ENCODE results near the gene UBE2M.

Gene UBE2M

DNA sequence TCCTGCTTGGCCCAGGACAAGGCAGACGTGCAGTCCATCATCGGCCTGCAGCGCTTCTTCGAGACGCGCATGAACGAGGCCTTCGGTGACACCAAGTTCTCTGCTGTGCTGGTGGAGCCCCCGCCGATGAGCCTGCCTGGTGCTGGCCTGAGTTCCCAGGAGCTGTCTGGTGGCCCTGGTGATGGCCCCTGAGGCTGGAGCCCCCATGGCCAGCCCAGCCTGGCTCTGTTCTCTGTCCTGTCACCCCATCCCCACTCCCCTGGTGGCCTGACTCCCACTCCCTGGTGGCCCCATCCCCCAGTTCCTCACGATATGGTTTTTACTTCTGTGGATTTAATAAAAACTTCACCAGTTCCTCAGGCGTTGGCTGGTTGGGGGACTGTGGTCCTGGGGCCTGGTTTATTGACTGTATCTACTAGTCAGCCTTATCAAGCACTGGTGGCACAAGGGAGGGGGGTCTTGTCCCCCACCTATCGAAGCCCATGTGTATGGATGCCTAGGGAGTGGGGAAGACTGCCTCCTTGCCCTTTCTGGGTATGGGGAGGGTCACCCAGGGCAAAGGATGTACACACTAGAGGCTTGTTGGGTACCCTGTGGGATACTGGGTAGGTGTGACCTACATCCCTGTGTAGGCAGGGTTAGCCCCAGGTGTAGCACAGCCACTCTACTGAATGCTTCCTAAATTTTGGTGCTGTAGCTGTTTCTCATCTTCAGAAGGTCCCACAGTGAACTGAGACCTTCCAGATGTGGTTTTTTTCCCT, 7.9 kb downstream of the UBE2M start:
- ChIA-PET CTCF (interaction anchor here (1.4 to 1.7 kb wide), 2 partner anchors 29 to 31 kb away, joined by 3 to 7 read pairs; partner anchors contain the start of gene ZBTB45), POLR2A (no interaction called here)
- TF ChIP-seq CTCF (IDR thresholded peaks at IDR 0.05; ENCODE audit: control extremely low read depth, extremely low read depth, low read depth, missing control alignments) = no peak
- DNase-seq (ENCODE audit: extremely low spot score) = no peak

GRCh38 chr19:58549664-58550361, 8.6 kb downstream of the UBE2M start:
- POLR2A ChIA-PET = no interaction called here
- no peak for TF ChIP-seq CTCF (IDR thresholded peaks at IDR 0.05; ENCODE audit: control extremely low read depth, extremely low read depth, low read depth, missing control alignments)
- CTCF ChIA-PET = interaction anchor here (1.4 to 1.7 kb wide), 2 partner anchors 29 to 30 kb away, joined by 3 to 7 read pairs; partner anchors contain the start of gene ZBTB45
- no peak for DNase-seq (ENCODE audit: extremely low spot score)

GRCh38 chr19:58548859-58549663, 9.3 kb downstream of the UBE2M start:
- DNase-seq (ENCODE audit: extremely low spot score) = no peak
- CTCF ChIA-PET = interaction anchor here (1.7 kb wide), 1 partner anchor 29 kb away, joined by 7 read pairs; the partner anchor contains the start of gene ZBTB45
- no peak for TF ChIP-seq CTCF (IDR thresholded peaks at IDR 0.05; ENCODE audit: control extremely low read depth, extremely low read depth, low read depth, missing control alignments)
- POLR2A ChIA-PET = no interaction called here

DNA sequence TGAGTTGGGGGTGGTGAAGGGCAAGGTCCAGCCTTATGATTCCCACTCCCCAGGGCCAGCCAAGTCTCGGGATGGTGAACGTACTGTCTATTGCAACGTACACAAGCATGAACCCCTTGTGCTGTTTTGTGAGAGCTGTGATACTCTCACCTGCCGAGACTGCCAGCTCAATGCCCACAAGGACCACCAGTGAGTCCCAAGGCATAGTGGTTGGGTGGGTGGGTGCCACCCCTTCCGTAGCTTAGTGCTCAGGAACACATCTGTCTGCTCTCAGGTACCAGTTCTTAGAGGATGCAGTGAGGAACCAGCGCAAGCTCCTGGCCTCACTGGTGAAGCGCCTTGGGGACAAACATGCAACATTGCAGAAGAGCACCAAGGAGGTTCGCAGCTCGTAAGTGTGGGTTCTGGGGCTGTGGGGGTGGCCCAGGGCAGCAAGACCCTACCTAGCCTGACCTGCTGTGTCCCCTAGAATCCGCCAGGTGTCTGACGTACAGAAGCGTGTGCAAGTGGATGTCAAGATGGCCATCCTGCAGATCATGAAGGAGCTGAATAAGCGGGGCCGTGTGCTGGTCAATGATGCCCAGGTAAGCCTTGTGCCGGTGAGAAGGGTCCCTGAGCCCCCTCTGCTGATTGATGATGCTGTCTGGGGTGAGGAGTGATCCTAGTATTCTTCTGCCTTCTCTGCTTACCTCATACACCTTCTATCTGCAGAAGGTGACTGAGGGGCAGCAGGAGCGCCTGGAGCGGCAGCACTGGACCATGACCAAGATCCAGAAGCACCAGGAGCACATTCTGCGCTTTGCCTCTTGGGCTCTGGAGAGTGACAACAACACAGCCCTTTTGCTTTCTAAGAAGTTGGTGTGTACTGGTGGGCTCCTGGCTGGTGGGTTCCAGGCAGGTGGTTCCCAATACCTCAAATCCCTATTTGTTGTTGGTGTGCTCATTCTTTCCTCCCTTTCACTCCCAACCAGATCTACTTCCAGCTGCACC, 10.8 kb downstream of the UBE2M start:
- CTCF ChIA-PET = interaction anchor here (1.7 to 2.2 kb wide), 2 partner anchors 28 to 34 kb away, joined by 9 to 14 read pairs; partner anchors contain the start of gene ZBTB45
- POLR2A ChIA-PET = interaction anchor here (0.6 to 0.9 kb wide), 2 partner anchors 25 to 28 kb away, joined by 3 to 5 read pairs; partner anchors contain the start of gene ZBTB45
- DNase-seq (ENCODE audit: extremely low spot score) = no peak
- TF ChIP-seq CTCF (IDR thresholded peaks at IDR 0.05; ENCODE audit: control extremely low read depth, extremely low read depth, low read depth, missing control alignments) = no peak

- POLR2A ChIA-PET = interaction anchor here (0.9 to 2.9 kb wide), 2 partner anchors 8 to 29 kb away, joined by 3 to 32 read pairs; partner anchors contain the start of gene CHMP2A
Observed at GRCh38 chr19:58546019-58546530, 12.3 kb downstream of the UBE2M start.

More at GRCh38 chr19:58546019-58546530, 12.3 kb downstream of the UBE2M start:
- no peak for DNase-seq (ENCODE audit: extremely low spot score)
- TF ChIP-seq CTCF (IDR thresholded peaks at IDR 0.05; ENCODE audit: control extremely low read depth, extremely low read depth, low read depth, missing control alignments) = no peak
- CTCF ChIA-PET = interaction anchor here (2.2 to 2.3 kb wide), 2 partner anchors 8 to 32 kb away, joined by 9 to 12 read pairs; partner anchors contain the start of gene CHMP2A
